Neural progenitor cell (in vitro differentiated cells): ENCODE data around the gene DNAI4. TPM values are rescaled to one million over a fixed set of nuclear protein-coding genes. Genes with fewer than 3 reads are reported as not detected.

Experiments
- DNase-seq: peaks from one replicate; pipeline ENCODE4 v3.0.0-alpha.2; 2016; ENCODE audit warnings: low spot score
- H2AFZ ChIP-seq: fragments of 200-600 bp; sonication (generic); replicated peaks from 2 replicates; pipeline ENCODE4 v1.6.1; 2016; ENCODE audit warnings: antibody characterized with exemption
- H3F3A ChIP-seq: fragments of 200-600 bp; sonication (generic); 2 replicates; pipeline ENCODE4 v1.6.1; 2016; ENCODE audit warnings: antibody characterized with exemption, low read depth
- H3K27ac ChIP-seq: fragments of 200-600 bp; sonication (generic); 2 replicates; pipeline ENCODE4 v1.5.1; 2016; ENCODE audit warnings: mild to moderate bottlenecking
- H3K27me3 ChIP-seq: fragments of 200-600 bp; sonication (generic); 2 replicates; pipeline ENCODE4 v1.6.1; 2016; ENCODE audit warnings: mild to moderate bottlenecking, moderate library complexity
- H3K36me3 ChIP-seq: fragments of 200-600 bp; sonication (generic); 2 replicates; pipeline ENCODE4 v1.5.1; 2016
- H3K4me1 ChIP-seq: fragments of 200-600 bp; sonication (generic); 2 replicates; pipeline ENCODE4 v1.6.1; 2016; ENCODE audit warnings: mixed run types
- H3K4me2 ChIP-seq: fragments of 200-600 bp; sonication (generic); 2 replicates; pipeline ENCODE4 v1.6.1; 2016
- H3K4me3 ChIP-seq: fragments of 200-600 bp; sonication (generic); 2 replicates; pipeline ENCODE4 v1.5.1; 2016
- H3K79me2 ChIP-seq: fragments of 200-600 bp; sonication (generic); 2 replicates; pipeline ENCODE4 v1.6.1; 2016; ENCODE audit warnings: low read depth
- H3K9ac ChIP-seq: fragments of 200-600 bp; sonication (generic); 2 replicates; pipeline ENCODE4 v1.6.1; 2016
- H3K9me3 ChIP-seq: fragments of 200-600 bp; sonication (generic); 2 replicates; pipeline ENCODE4 v1.5.1; 2016; ENCODE audit warnings: low read depth
- H4K20me1 ChIP-seq: fragments of 200-600 bp; sonication (generic); 2 replicates; pipeline ENCODE4 v1.6.1; 2016; ENCODE audit warnings: low read depth
- H3K27ac Mint-ChIP-seq: 3 replicates; pipeline ENCODE4 v1.8.0; 2021; ENCODE audit warnings: mixed read lengths
- H3K27me3 Mint-ChIP-seq: 2 replicates; pipeline ENCODE4 v1.8.0; 2022; ENCODE audit warnings: low read depth, mild to moderate bottlenecking, inconsistent platforms, moderate library complexity, mixed read lengths; ENCODE audit not compliant: insufficient read depth
- H3K36me3 Mint-ChIP-seq: 3 replicates; pipeline ENCODE4 v1.8.0; 2021; ENCODE audit warnings: mixed read lengths
- H3K4me1 Mint-ChIP-seq: 3 replicates; pipeline ENCODE4 v1.8.0; 2021; ENCODE audit warnings: mixed read lengths
- H3K4me3 Mint-ChIP-seq: 3 replicates; pipeline ENCODE4 v1.8.0; 2021; ENCODE audit warnings: mild to moderate bottlenecking, moderate library complexity, mixed read lengths
- H3K9me3 Mint-ChIP-seq: 3 replicates; pipeline ENCODE4 v1.8.0; 2020; ENCODE audit warnings: mixed read lengths
- EZH2 ChIP-seq: fragments of 200-600 bp; sonication (generic); IDR thresholded peaks from 2 replicates; pipeline ENCODE4 v1.6.1; 2017; ENCODE audit warnings: antibody characterized with exemption, mild to moderate bottlenecking, moderate library complexity
- EZH2phosphoT487 ChIP-seq: fragments of 200-600 bp; sonication (generic); IDR thresholded peaks from 2 replicates; pipeline ENCODE4 v1.6.1; 2017; ENCODE audit warnings: antibody characterized with exemption
- total RNA-seq: library from RNA; depleted of rRNA; stranded (reverse); fragments of >200 nt; gene quantifications from 2 replicates; pipeline ENCODE4 v1.2.3, GENCODE V29; 2015; ENCODE audit warnings: low replicate concordance
- TF ChIP-seq, protein P1 (sequence below): fragments of 200-600 bp; sonication (generic); IDR thresholded peaks from 2 replicates; pipeline ENCODE4 v1.5.1; 2017; ENCODE audit warnings: antibody characterized with exemption, mild to moderate bottlenecking

The DNAI4 gene
- total RNA-seq, 1 donor from 2014 or later = 3.2 TPM

DNA sequence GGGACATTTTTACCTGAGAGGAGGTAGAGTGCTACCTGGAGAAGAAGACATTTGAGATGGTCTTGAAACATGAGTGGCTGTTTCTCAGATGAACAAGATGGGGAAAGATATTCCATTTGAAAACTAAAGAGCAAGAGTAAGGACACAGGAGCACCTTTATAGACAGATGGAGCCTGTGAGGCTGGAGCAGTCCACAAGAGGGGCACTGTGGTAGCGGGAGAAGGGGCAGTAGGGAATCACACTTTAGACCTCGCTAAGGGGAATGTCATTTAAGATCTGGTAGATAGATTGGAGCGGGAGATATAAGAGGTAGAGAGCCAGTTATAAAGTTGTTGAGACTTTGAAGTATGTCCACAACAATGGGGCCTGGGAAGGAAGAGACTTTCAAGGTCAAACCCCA, 149.0 kb downstream of the DNAI4 start:
- H3K27me3 Mint-ChIP-seq = peaks cover 3% of the 10 kb centered on the region
- H4K20me1 ChIP-seq = no peaks in the 10 kb centered on the region
- H3K36me3 Mint-ChIP-seq = no peaks in the 10 kb centered on the region
- no peaks in the 10 kb centered on the region for H3K36me3 ChIP-seq
- no peaks in the 10 kb centered on the region for H3K9me3 ChIP-seq
- H3K9ac ChIP-seq = no peak overlapping the region
- no peak overlapping the region for H2AFZ ChIP-seq
- H3F3A ChIP-seq = no peaks in the 10 kb centered on the region
- TF ChIP-seq, protein P1, sequence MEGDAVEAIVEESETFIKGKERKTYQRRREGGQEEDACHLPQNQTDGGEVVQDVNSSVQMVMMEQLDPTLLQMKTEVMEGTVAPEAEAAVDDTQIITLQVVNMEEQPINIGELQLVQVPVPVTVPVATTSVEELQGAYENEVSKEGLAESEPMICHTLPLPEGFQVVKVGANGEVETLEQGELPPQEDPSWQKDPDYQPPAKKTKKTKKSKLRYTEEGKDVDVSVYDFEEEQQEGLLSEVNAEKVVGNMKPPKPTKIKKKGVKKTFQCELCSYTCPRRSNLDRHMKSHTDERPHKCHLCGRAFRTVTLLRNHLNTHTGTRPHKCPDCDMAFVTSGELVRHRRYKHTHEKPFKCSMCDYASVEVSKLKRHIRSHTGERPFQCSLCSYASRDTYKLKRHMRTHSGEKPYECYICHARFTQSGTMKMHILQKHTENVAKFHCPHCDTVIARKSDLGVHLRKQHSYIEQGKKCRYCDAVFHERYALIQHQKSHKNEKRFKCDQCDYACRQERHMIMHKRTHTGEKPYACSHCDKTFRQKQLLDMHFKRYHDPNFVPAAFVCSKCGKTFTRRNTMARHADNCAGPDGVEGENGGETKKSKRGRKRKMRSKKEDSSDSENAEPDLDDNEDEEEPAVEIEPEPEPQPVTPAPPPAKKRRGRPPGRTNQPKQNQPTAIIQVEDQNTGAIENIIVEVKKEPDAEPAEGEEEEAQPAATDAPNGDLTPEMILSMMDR = no peak
- TF ChIP-seq EZH2phosphoT487 (no peak), EZH2 (no peak)
- no peak overlapping the region for H3K27ac Mint-ChIP-seq
- H3K4me2 ChIP-seq = no peak overlapping the region
- H3K27me3 ChIP-seq = no peaks in the 10 kb centered on the region
- H3K27ac ChIP-seq = no peak overlapping the region
- H3K4me1 Mint-ChIP-seq = peaks cover 22% of the 10 kb centered on the region
- no peaks in the 10 kb centered on the region for H3K79me2 ChIP-seq
- H3K4me1 ChIP-seq = peaks cover 12% of the 10 kb centered on the region
- H3K4me3 Mint-ChIP-seq = no peak overlapping the region
- DNase-seq = no peak
- H3K4me3 ChIP-seq = no peak overlapping the region
- peaks cover 4% of the 10 kb centered on the region for H3K9me3 Mint-ChIP-seq

DNA sequence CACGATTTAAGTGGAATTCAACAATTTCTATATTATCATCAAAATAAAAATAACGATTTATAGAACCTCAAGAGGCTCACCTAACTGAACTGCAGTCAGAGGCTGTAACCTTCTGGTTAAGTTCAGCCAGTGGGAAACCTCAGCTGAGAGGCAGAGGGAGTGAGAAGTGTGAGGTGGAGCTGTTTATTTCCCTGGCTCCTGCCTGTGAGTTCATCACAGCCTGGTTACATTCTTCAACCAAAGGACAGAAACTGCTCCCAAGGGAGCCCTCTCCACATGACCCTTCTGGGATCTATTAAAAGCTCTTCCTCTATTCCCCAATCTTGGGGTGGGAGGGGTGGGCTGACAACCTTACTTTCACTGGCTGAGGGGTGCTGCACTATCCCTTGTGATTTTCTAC, 150.2 kb downstream of the DNAI4 start:
- Histone ChIP-seq H3F3A (no peaks in the 10 kb centered on the region), H3K27ac (no peak overlapping the region), H3K79me2 (no peaks in the 10 kb centered on the region), H3K4me2 (no peak overlapping the region), H3K4me1 (peaks cover 12% of the 10 kb centered on the region), H3K4me3 (no peak overlapping the region), H3K9ac (no peak overlapping the region), H4K20me1 (no peaks in the 10 kb centered on the region), H3K9me3 (no peaks in the 10 kb centered on the region), H3K36me3 (no peaks in the 10 kb centered on the region), H3K27me3 (no peaks in the 10 kb centered on the region), H2AFZ (peak overlapping the region; percentile 14)
- Mint-ChIP-seq H3K9me3 (no peaks in the 10 kb centered on the region), H3K27me3 (no peaks in the 10 kb centered on the region), H3K36me3 (no peaks in the 10 kb centered on the region), H3K27ac (no peak overlapping the region), H3K4me1 (peaks cover 25% of the 10 kb centered on the region), H3K4me3 (no peak overlapping the region)
- TF ChIP-seq, protein P1 = no peak
- TF ChIP-seq EZH2 (no peak), EZH2phosphoT487 (no peak)
- DNase-seq = no peak

DNA sequence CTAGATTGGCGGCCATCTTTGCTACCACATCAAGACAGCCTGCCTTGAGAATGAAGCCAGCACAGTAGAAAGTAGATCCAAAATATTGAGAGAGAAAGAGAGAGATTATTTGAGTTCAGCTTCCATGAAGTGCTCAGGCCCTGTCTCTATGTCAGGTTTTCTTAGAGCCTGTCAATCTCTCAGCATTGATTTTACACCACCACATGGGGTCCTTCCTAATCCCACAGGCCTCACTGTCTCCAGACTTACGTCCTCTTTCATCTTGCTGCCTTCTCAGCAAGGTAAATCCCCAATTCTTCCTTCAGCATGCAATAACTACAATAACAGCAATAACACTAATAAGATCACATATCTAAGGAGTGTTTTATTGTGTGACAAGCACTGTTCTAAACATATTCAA, 151.4 kb downstream of the DNAI4 start:
- no peak overlapping the region for H3K9ac ChIP-seq
- peaks cover 12% of the 10 kb centered on the region for H3K4me1 ChIP-seq
- H3K27ac ChIP-seq = no peak overlapping the region
- no peak overlapping the region for H3K4me3 ChIP-seq
- H3K36me3 ChIP-seq = no peaks in the 10 kb centered on the region
- Mint-ChIP-seq H3K27ac (no peak overlapping the region), H3K27me3 (no peaks in the 10 kb centered on the region), H3K4me3 (no peak overlapping the region), H3K9me3 (no peaks in the 10 kb centered on the region), H3K36me3 (no peaks in the 10 kb centered on the region), H3K4me1 (peaks cover 33% of the 10 kb centered on the region)
- no peaks in the 10 kb centered on the region for H3K9me3 ChIP-seq
- H3K4me2 ChIP-seq = no peak overlapping the region
- no peaks in the 10 kb centered on the region for H3K79me2 ChIP-seq
- H3F3A ChIP-seq = no peaks in the 10 kb centered on the region
- TF ChIP-seq EZH2phosphoT487 = no peak
- no peak for TF ChIP-seq EZH2
- TF ChIP-seq, protein P1 = no peak
- peak; percentile 52 for DNase-seq
- H2AFZ ChIP-seq = no peak overlapping the region
- H4K20me1 ChIP-seq = no peaks in the 10 kb centered on the region
- no peaks in the 10 kb centered on the region for H3K27me3 ChIP-seq
